Measurements from ENCODE around the gene GPC5.

- TF ChIP-seq, protein P1, sequence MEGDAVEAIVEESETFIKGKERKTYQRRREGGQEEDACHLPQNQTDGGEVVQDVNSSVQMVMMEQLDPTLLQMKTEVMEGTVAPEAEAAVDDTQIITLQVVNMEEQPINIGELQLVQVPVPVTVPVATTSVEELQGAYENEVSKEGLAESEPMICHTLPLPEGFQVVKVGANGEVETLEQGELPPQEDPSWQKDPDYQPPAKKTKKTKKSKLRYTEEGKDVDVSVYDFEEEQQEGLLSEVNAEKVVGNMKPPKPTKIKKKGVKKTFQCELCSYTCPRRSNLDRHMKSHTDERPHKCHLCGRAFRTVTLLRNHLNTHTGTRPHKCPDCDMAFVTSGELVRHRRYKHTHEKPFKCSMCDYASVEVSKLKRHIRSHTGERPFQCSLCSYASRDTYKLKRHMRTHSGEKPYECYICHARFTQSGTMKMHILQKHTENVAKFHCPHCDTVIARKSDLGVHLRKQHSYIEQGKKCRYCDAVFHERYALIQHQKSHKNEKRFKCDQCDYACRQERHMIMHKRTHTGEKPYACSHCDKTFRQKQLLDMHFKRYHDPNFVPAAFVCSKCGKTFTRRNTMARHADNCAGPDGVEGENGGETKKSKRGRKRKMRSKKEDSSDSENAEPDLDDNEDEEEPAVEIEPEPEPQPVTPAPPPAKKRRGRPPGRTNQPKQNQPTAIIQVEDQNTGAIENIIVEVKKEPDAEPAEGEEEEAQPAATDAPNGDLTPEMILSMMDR (IDR thresholded peaks at IDR 0.05; ENCODE audit: low read depth, low read length, missing input control), result no peak
- TF ChIP-seq TAF1 (conservative IDR thresholded peaks at IDR 0.05) (no peak), RAD21 (IDR thresholded peaks at IDR 0.05) (no peak), SP1 (IDR thresholded peaks at IDR 0.05) (no peak), ZBTB33 (IDR thresholded peaks at IDR 0.05) (no peak), FOXA1 (IDR thresholded peaks at IDR 0.05) (no peak), JUND (IDR thresholded peaks at IDR 0.05) (no peak), REST (IDR thresholded peaks at IDR 0.05) (no peak), GABPA (IDR thresholded peaks at IDR 0.05 in 1 of 2, conservative IDR thresholded peaks at IDR 0.05 in 1 of 2) (no peak), YY1 (IDR thresholded peaks at IDR 0.05) (no peak), FOXA2 (IDR thresholded peaks at IDR 0.05) (no peak), RXRA (IDR thresholded peaks at IDR 0.05) (no peak)
- TF ChIP-seq, protein P2, sequence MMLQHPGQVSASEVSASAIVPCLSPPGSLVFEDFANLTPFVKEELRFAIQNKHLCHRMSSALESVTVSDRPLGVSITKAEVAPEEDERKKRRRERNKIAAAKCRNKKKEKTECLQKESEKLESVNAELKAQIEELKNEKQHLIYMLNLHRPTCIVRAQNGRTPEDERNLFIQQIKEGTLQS (IDR thresholded peaks at IDR 0.05), result no peak
These were observed 1114.4 kb downstream of the GPC5 start for GRCh38 chr13:92512852-92513251.
